Endothelial cell of umbilical vein (primary cell): ENCODE measurements around the gene CCSER1. TPM values are rescaled to one million over a fixed set of nuclear protein-coding genes. Genes with fewer than 3 reads are reported as not detected.
A peak's percentile ranks its signal among the peaks of the same experiment; 100 is the strongest.

Experiments
- BruUV-seq: library from RNA; stranded (reverse); fragments of 400-500 nt; replicated peaks from 2 replicates; lab custom pipeline; 2021; lab: Mats Ljungman, UMichigan
- CTCF ChIA-PET: fragments of 300-600, 350-600 bp; sonication (Branson Sonifier 250); formaldehyde crosslinking; loops from one replicate; lab custom pipeline; 2021; ENCODE audit warnings: antibody characterized with exemption, inconsistent platforms; lab: Charles Lee
- POLR2A ChIA-PET: fragments of 300-600, 350-600 bp; sonication (Branson Sonifier 250); formaldehyde crosslinking; loops from one replicate; lab custom pipeline; 2021; ENCODE audit warnings: antibody characterized with exemption, inconsistent platforms; lab: Charles Lee
- DNase-seq: peaks from one replicate; pipeline ENCODE4 v3.0.0-alpha.2; 2011; ENCODE audit warnings: low read depth, low spot score
- FAIRE-seq: peaks from 2 replicates; lab custom pipeline; 2011; peaks lifted over from hg19 to GRCh38; lab: Jason Lieb, UNC
- H2AFZ ChIP-seq: 2 replicates; pipeline ENCODE4 v1.6.0; 2012; ENCODE audit warnings: low read depth, low read length, control low read depth, inconsistent platforms
- H3K27ac ChIP-seq: 2 replicates; pipeline ENCODE4 v1.5.1; 2011; ENCODE audit warnings: low read depth, mild to moderate bottlenecking, control low read depth, low read length, moderate library complexity; ENCODE audit not compliant: insufficient read depth
- H3K27me3 ChIP-seq, 2 experiments: 2 replicates each; pipeline versions ENCODE4 v1.6.0 to v1.6.1; 2011; ENCODE audit warnings: low read length in 2 of 2, mixed read lengths in 1 of 2; ENCODE audit not compliant: control insufficient read depth in 2 of 2, insufficient read depth in 2 of 2
- H3K36me3 ChIP-seq, 2 experiments: 2 replicates in 1 of 2; 3 replicates in 1 of 2; pipeline ENCODE4 v1.5.1; 2011; ENCODE audit warnings: low read length in 2 of 2, mild to moderate bottlenecking in 1 of 2, moderate library complexity in 1 of 2; ENCODE audit not compliant: control insufficient read depth in 2 of 2, insufficient read depth in 2 of 2; ENCODE audit errors: extremely low read depth in 1 of 2
- H3K4me1 ChIP-seq: 3 replicates; pipeline ENCODE4 v1.5.1; 2011; ENCODE audit warnings: mild to moderate bottlenecking, low read length; ENCODE audit not compliant: control insufficient read depth, insufficient read depth; ENCODE audit errors: extremely low read depth
- H3K4me2 ChIP-seq: 2 replicates; pipeline ENCODE4 v1.6.1; 2011; ENCODE audit warnings: low read length, control low read depth, mixed read lengths; ENCODE audit not compliant: insufficient read depth
- H3K4me3 ChIP-seq, 3 experiments: fragments of 200-600 bp in 1 of 3; sonication (generic), shearing (Covaris generic) in 1 of 3; replicated peaks in 1 of 3; 2 replicates each; pipeline ENCODE4 v1.5.1; 2011 to 2016; ENCODE audit warnings: control low read depth in 3 of 3, low read length in 3 of 3, mild to moderate bottlenecking in 2 of 3, inconsistent platforms in 1 of 3, low read depth in 1 of 3, moderate library complexity in 1 of 3; ENCODE audit not compliant: insufficient read depth in 1 of 3
- H3K79me2 ChIP-seq: 2 replicates; pipeline ENCODE4 v1.6.0; 2012; ENCODE audit warnings: low read length, inconsistent platforms; ENCODE audit not compliant: control insufficient read depth, insufficient read depth
- H3K9ac ChIP-seq: replicated peaks from 2 replicates; pipeline ENCODE3; 2011; ENCODE audit warnings: low read length, control low read depth; ENCODE audit not compliant: insufficient read depth; ENCODE audit errors: extremely low read depth
- H3K9me1 ChIP-seq: replicated peaks from 3 replicates; pipeline ENCODE4 v1.6.0; 2011; ENCODE audit warnings: mild to moderate bottlenecking, low read length; ENCODE audit not compliant: control insufficient read depth, insufficient read depth; ENCODE audit errors: extremely low read depth
- H3K9me3 ChIP-seq: replicated peaks from 2 replicates; pipeline ENCODE4 v1.5.1; 2012; ENCODE audit warnings: low read length, inconsistent platforms; ENCODE audit not compliant: control insufficient read depth, insufficient read depth
- H4K20me1 ChIP-seq: replicated peaks from 2 replicates; pipeline ENCODE3; 2011; ENCODE audit warnings: mild to moderate bottlenecking, low read length; ENCODE audit not compliant: control insufficient read depth, insufficient read depth; ENCODE audit errors: extremely low read depth
- EZH2 ChIP-seq: IDR thresholded peaks from 2 replicates; pipeline ENCODE4 v1.6.1; 2012; ENCODE audit warnings: borderline replicate concordance, low read depth, mild to moderate bottlenecking, moderate library complexity, low read length, inconsistent platforms; ENCODE audit not compliant: severe bottlenecking
- GATA2 ChIP-seq: IDR thresholded peaks from 2 replicates; pipeline ENCODE4 v1.7.0; 2011; ENCODE audit warnings: low read depth, mild to moderate bottlenecking, moderate library complexity, mixed read lengths, low read length; ENCODE audit not compliant: insufficient read length, insufficient read depth
- MAX ChIP-seq: IDR thresholded peaks from 2 replicates; pipeline ENCODE4 v1.6.1; 2011; ENCODE audit not compliant: insufficient read depth, insufficient read length
- MYC ChIP-seq: IDR thresholded peaks from one replicate; pipeline ENCODE4 v1.6.1; 2011; ENCODE audit warnings: mild to moderate bottlenecking, low read depth, low read length
- POLR2AphosphoS5 ChIP-seq: IDR thresholded peaks from 2 replicates; pipeline ENCODE4 v1.6.1; 2012; ENCODE audit warnings: low read depth, mild to moderate bottlenecking, control low read depth, low read length, moderate library complexity; ENCODE audit not compliant: insufficient read depth
- dilution Hi-C: fragments of 300-500 bp; cut with MboI; formaldehyde crosslinking; loops from one replicate; pipeline ENCODE4 v1.15.0; 2019; ENCODE audit warnings: low sequenced_read_pairs; ENCODE audit not compliant: extremely low pct_ligation_motif_present
- intact Hi-C: fragments of 100-400 bp; cut with micrococcal nuclease; formaldehyde crosslinking; loops from one replicate; pipeline ENCODE4 v1.10.0; 2022
- polyA plus RNA-seq, 4 experiments: library from polyadenylated mRNA; depleted of rRNA in 3 of 4; stranded (reverse) in 3 of 4; unstranded in 1 of 4; fragments of >200 nt; gene quantifications; 2 replicates each; pipeline versions ENCODE4 v1.2.1 to v1.2.3, GENCODE V29; 2011 to 2012; ENCODE audit warnings: missing spikeins in 1 of 4
- total RNA-seq: library from RNA; stranded (reverse); gene quantifications from 2 replicates; pipeline ENCODE4 v1.2.3, GENCODE V29; 2021

Gene CCSER1
- total and polyA plus RNA-seq, 2 donors (not counting 3 experiments of a cell fraction or from before 2014, with no cell fraction given) = 0.11 to 1.8 TPM

- FAIRE-seq = no peak
Observed at GRCh38 chr4:90130076-90130475, 2.9 kb downstream of the CCSER1 start.

GRCh38 chr4:90137555-90137954 lies 10.4 kb downstream of the CCSER1 start:
- BruUV-seq = no TSS peak
- POLR2A ChIA-PET = interaction anchor here (1.1 kb wide), 1 partner anchor 10 kb away, joined by 4 read pairs; no protein-coding TSS in a partner anchor
- DNase-seq = peak; percentile 26
- H3K4me1 ChIP-seq = no peaks in the 10 kb centered on the region
- TF ChIP-seq POLR2AphosphoS5 (no peak), GATA2 (peak; percentile 84)
- FAIRE-seq = no peak
- H3K9ac ChIP-seq = no peak overlapping the region
- no peak overlapping the region for H3K4me3 ChIP-seq
- H3K79me2 ChIP-seq = no peaks in the 10 kb centered on the region
- CTCF ChIA-PET = interaction anchor here (0.7 to 1.0 kb wide), 3 partner anchors 14 to 281 kb away, joined by 3 read pairs; no protein-coding TSS in a partner anchor
- no peaks in the 10 kb centered on the region for H4K20me1 ChIP-seq
- dilution Hi-C loops (no loop called here), intact Hi-C loops (no loop called here)
- H3K4me2 ChIP-seq = no peak overlapping the region
- H2AFZ ChIP-seq = no peak overlapping the region
- H3K9me3 ChIP-seq = no peaks in the 10 kb centered on the region
- H3K9me1 ChIP-seq = peaks cover 2% of the 10 kb centered on the region
- H3K27ac ChIP-seq = no peak overlapping the region
- peaks cover 2 to 3% of the 10 kb centered on the region in 2 experiments for H3K27me3 ChIP-seq
- no peaks in the 10 kb centered on the region for H3K36me3 ChIP-seq

More at GRCh38 chr4:90130076-90130475, 2.9 kb downstream of the CCSER1 start:
- POLR2A ChIA-PET = no interaction called here
- Histone ChIP-seq H3K9me3 (no peaks in the 10 kb centered on the region), H3K79me2 (no peaks in the 10 kb centered on the region), H3K4me3 (no peak overlapping the region), H3K36me3 (no peaks in the 10 kb centered on the region), H4K20me1 (no peaks in the 10 kb centered on the region), H3K27ac (no peak overlapping the region), H3K4me2 (no peak overlapping the region), H3K9me1 (no peaks in the 10 kb centered on the region), H3K4me1 (peaks cover 11% of the 10 kb centered on the region), H3K27me3 (peaks cover 5 to 7% of the 10 kb centered on the region in 2 experiments), H2AFZ (no peak overlapping the region), H3K9ac (no peak overlapping the region)
- CTCF ChIA-PET = no interaction called here
- DNase-seq = no peak
- no TSS peak for BruUV-seq
- no peak for TF ChIP-seq GATA2
- no peak for TF ChIP-seq POLR2AphosphoS5
- TF ChIP-seq MAX = no peak
- no peak for TF ChIP-seq MYC
- TF ChIP-seq EZH2 = no peak
- dilution Hi-C loops = no loop called here
- intact Hi-C loops = no loop called here
